ENCODE results near the gene ZCCHC4.
A peak's percentile ranks its signal among the peaks of the same experiment; 100 is the strongest.
"Not testable (repeated sequence)": the region's sequence is repeated elsewhere in the genome, so short reads cannot be mapped to it uniquely, and the experiment has no call there.

ZCCHC4 gene

DNA sequence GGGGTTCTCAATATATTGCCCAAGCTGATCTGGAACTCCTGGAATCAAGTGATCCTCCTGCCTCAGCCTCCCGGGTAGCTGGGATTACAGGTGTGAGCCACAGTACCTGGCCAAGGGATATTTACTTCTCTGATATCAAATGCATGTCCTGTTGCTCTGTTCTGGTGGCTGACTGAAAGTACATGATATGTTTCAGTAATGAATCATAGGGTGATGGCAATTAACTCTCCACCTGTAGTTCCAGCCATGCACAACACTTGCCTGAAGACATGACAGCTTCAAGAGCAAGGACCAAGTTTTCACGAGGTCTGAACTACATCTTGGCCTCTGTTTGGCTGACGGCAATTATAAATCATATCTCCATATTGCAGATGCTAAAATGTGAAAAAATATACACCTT is 9.1 kb downstream of the ZCCHC4 start:
- DNase-seq = no peak

DNA sequence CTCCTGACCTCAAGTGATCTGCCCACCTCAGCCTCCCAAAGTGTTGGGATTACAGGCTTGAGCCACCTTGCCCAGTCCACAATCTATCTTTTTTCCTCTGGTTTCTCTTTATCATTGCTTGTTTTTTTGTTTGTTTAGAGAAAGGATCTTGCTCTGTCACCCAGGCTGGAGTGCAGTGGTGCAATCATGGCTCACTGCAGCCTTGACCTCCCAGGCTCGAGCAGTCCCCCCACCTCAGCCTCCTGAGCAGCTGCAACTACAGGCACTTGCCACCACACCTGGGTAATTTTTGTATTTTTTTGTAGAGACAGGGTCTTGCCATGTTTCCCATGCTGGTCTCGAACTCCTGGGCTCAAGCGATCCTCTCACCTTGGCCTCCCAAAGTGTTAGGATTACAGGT is 15.9 kb downstream of the ZCCHC4 start:
- not testable (repeated sequence) for DNase-seq

DNA sequence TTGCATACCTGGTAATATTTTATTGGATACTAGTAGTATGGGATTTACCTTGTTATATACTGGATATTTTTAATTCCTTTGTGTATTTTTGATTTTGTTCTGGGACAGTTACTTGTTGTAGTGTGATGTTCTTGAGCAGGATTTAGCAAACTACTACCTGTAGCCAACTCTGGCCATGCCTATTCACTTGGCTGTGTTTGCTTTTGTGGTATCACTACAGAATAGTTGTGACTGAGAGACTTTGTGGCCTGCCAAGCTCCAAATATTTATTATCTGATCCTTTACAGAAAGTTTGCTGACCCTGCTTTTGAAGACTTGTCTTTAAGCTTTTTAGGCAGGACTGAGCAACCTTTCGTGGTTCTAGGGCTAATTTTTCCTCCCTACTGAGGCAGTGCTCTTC is 17.8 kb downstream of the ZCCHC4 start:
- DNase-seq = no peak

DNA sequence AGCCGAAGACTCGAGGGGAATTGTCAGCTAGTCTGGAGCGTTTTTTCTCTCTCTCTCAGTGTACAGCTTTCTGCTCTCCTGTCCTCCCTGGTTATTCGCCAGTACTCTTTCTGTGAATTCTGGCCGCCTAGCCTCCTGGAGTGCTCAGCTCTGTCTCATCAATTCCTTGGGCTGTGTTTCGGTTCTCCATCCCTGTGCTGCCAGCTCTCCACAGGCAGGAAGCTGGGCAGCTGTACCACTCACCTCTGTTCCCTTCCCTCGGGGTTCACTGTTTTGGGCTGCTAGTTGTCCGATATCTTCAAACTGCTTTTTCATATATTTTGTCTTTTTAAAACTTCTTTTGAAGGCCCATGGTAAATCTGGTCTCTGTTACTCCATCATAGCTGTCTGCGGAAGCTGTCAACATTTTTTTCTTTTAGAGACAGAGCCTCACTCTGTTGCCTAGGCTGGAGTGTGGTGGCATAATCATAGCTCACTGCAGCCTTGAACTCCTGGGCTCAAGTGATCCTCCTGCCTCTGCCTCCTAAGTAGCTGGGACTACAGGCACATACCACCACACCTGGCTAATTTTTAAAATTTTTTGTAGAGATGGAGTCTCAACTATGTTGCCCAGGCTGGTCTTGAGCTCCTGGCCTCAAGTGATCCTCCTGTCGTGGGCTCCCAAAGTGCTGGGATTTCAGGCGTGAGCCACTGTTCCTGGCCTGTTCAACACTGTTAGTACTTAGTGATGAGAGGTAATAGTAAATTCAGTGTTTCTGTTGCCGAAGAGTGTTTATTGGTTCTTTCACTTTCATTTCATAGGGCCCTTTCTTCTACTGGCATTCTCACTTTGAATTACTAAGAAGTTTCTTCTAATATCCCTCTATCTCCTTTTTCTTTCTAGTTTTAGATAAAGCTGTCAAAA is 18.6 kb downstream of the ZCCHC4 start:
- DNase-seq = no peak

DNA sequence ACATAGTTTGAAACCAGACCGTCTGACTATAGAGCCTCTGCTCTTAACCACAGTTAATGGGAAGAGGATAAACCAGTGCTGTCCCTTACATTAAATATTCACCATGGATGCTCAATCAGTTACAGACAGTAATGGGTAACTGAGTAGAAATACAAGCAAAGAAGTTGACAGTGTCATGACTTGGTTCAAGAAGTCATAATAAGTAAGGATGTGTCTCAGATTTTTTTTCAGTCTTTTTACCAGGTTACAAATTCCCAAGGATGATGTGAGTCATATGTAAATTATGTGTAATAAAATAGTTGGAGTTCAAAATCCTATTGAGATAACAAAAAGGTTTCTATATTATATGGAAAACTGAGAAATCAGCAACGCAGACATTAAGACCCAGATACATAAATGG is 31.1 kb downstream of the ZCCHC4 start:
- DNase-seq = no peak

DNA sequence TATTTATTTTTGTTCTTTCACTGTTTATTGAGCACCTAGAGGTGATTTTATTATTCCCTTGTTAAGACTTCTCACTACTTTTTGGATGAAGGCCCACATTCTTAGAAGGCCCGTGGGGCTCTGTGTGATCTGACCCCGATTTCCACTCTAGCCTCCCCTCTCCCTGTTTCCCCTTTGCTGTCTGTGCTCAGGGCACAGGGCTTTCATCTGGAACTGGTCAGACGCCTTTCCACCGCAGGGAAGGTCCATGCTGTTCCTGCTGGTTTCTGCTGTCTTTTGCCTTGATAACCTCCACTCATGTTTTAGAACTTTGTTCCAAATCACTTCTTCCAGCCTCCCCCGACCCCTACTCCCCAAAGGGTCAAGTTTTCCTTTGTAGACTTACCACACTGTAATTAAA is 33.2 kb downstream of the ZCCHC4 start:
- DNase-seq = no peak

DNA sequence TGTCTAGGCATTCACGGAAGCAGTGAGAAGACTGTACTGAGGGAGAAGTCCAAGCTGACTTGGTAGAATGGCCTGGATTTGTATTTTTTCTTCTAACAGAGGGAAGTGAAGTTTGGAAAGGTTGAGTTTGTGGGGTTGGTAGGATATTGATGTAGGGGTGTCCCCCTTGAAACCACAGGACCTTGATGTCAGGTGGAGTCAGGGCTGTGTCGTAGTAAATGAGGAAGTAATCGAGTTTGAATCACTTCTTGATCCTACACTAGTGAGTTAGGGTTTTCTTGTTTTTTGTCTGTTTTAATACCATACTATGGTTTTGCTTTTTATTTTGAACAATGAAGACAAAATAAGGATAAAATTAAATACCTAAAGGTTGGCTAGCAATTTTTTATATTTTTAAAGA is 34.3 kb downstream of the ZCCHC4 start:
- DNase-seq = no peak

DNA sequence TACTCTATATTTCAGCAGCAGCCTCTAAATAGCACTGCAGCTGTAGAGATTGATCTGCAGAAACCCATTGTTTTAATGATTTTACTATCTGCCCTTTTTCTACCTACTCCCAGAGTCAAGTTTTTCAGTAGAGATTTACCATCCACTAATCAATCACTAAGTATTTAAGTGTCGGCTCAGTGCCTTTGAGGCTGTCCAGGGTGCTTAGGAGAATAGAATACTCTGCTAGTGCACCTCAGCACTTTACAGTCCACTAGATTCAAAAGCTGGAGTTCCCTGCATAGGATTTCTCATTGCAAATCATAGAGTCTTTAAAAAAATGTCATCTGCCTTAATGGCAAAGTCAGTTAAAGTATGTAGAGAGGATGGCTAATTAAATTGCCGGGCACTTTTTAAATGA is 34.9 kb downstream of the ZCCHC4 start:
- DNase-seq = no peak

DNA sequence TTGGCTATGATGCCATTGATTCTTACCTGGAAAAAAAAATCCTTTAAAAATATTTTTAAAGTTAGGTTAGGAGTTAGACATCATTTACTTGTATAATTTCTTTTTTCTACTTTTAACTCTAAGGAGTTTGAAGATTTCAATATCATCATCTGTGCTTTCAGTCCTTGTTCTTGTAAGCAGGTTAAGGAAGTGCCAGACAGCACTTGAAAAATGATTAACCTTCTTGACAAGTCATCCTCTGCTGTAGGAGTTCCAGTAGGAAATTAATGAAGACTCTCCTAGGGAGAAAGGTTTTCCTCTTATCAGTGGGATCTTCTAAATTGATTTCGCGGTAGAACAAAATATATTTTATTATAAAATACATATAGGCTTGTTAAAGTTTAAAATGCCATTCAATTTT is 35.4 kb downstream of the ZCCHC4 start:
- DNase-seq = no peak

DNA sequence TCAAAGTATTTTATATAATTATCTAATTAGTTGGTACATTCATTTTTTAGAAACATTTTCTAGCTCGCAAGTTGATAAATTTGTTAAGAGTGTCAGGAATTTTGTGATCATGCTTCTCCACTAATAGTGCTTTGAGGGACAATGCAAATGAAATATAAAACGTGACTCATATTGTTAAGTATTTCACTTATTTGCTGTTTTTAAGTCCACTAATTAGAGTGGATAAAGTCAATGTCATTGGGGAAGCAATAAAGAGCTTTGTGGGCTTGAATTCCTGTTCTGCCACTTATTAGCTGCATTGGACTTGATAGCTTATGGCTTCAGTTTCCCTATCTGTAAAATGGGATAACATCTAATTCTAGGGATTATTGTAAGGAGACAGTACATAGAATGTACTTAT is 38.0 kb downstream of the ZCCHC4 start:
- DNase-seq = no peak

DNA sequence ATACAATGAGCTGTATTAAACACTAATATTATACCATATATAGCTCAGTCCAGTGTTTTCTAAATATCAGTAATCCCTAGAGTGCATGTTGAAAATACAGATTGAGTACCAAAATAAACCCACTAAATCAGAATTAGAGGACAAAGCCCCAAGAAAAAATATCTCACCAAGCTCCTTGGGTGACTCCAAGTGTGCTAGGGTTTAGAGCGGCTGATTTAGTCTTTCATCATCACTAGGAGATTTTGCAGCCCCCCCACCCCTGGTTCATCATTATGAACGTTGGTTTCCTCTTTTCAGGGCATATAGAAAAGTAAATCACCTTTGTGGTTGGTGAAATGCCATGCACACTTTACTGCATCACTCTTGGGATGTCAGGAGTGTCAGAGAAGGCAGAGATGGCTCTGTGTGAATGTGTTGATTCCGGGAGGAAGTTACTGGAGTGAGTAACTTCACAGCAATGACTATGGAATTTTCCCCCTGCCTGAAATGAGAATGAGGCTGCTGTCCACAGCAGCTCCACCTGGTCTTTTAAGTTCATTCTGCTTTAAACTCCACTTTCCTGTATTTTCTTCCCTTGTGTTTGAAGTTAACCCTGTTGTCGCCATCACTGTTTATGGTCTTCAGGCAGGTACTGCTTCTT is 39.3 kb downstream of the ZCCHC4 start:
- DNase-seq = no peak

DNA sequence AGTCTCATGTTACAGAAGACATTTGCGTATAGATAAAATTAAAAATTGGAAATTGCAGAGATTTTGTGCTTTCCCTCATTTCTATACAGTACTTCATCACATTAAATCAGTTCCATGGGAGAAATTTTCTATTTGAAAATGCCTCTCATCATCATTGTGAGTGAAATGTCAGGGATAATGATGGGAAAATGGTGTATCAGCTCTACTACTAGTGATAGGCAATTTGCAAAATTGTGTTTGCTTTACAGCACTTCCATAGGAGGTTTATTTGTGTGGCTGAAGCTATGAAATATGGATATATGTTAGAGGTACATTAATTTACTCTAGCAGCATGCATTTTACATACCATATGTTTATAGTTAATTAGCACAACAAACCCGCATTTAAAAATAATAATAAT is 43.5 kb downstream of the ZCCHC4 start:
- DNase-seq = no peak

DNA sequence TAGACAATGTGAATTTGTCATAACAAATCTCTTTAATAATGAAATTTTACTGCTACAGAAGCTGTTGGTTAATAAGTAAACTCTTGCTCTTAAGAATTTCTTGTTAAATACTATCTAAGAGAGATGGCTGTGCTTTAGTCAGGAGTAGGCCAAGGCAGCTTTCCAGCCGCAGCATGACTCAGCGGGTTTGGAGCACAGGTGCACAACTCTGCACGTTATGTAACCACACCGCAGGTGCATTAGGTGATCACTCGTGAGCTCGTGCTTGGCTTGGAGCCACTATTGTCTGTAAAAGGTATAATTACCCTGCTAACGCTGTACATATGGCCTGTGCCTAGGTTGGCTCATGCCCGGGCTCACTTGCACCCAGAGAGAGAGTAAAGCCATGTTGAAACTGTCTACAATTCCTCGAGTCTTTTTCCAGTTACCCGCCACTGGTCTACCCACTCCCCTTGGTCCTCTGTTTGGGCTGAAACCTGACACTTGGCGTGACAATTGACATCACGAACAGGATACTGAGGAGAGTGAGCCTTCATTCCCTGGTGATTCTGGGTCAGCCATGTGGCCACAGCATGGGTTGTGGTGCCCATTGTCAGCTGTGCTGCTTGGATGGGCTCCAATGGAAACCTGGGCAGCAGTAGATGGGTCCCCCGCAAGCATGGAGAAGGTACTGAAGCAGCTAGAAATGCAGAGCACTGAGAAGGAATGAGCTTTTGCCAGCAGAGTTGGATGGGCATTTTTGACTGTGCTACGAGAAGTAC is 46.1 kb downstream of the ZCCHC4 start:
- no peak for DNase-seq

DNA sequence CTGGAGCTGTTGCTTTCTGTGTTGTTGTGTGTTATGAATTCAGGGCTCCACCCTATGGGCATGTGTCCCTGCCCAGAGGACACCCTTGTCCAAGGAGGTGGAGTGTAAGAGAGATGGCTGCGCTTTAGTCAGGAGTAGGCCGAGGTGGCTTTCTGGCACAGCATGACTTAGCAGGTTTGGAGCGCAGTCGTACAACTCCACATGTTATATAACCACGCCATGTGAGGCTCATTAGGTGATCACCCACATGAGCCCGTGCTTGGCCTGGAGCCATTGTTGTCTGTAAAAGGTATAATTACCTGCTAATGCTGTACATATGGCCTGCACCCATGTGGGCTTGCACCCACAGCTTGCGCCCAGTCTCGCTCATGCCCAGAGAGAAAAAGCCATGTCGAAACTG is 48.7 kb downstream of the ZCCHC4 start:
- no peak for DNase-seq

DNA sequence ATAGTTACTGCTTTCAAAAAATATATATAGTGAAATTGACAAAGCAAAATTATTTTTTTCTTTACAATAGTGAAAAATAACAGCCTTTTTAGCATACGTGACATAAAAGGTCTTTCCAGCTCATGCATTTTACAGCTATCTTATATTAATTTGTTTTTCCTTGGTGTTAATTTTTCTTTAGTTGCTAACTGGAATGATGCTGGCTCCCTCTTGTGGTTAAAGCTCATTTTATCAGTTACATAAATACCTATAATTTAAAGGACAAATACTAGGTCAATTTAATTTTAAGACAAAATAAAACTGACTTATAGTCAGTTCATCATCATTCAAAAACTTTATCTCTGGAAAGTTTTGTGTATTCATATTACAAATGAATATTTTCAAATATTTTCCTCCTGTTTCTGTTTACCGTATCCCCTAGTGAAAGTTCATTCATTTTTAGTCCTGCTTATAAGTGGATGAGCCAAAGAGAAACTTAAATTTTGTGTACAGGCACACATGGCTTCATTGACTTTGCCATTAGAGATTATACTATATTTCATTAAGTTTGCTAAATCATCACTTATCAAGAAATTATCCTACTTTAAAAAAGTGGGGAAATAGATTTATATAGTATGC is 54.5 kb downstream of the ZCCHC4 start:
- DNase-seq = no peak

DNA sequence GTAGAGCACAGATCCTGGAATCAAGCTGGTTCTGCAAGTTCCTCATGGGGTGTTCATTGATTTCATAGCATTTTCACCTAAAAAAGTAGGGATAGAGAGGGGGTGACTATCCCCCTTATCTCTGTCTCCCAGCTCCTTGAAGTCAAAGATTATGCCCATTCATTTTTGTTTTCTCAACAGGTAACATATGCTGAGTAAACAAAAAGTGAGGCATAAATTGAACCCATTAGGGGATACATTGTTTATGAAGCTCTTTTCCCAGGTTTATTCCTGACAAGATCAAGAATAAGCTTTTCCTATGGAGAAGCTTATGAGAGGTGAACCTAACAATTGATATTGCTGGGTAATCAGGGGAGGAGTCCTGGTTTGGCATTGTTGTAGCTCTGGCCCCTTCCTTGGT is 55.3 kb downstream of the ZCCHC4 start:
- DNase-seq = no peak

DNA sequence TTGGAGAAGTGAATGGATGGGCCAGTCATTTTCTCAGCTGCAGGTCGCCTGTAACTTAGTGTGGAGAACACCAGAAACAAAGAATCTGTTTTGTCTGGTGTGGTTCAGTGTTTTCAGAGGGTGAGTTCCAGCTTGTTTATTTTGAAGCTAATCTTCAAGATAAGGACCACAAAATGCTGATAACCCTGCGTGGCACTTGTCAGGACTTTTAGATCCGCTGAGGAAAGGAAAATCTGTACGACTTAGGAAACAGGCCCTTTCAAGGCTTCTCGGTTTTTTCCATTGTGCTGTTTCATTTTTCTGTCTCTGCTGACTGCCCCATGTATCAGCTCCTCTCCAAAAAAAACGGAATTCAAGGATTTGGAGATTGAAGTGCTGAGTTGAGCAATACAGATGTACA is 55.7 kb downstream of the ZCCHC4 start:
- no peak for DNase-seq

DNA sequence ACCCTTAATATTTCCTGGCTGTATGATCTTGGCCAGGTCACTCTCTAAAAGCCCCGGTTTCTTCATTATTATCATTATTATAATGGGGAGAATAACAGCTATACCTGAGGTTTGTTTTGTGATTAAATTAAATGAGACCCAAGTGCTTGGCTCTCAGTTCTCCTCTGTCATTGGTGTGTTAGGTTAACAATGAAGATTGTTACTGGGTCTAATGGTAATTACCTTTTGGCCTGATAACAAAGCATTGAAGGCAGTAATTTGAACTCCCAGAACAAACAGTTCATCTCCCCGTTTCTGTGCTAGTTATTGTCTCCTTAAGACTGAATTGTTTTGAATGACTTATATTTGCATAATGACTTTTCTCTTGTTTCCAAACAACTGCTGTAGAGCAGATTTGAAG is 57.7 kb downstream of the ZCCHC4 start:
- no peak for DNase-seq

DNA sequence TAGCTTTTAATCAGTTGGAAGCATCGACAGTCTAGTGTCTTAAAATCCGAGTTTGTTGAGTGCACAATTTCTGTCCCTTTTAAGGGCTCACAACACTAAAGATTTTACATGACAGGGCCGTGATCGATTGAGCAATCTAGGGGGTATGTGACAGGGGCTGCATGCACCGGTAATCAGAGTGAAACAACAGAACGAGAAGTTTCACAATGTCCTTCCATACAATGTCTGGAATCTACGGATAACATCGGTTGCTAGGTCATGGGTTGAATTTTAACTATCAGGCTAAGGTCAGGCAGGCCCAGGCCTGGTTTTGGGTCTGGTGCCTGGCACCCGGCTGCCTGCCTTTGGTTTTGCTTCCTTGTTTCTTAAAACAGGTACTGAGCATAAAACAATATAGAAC is 60.0 kb downstream of the ZCCHC4 start:
- not testable (repeated sequence) for DNase-seq

DNA sequence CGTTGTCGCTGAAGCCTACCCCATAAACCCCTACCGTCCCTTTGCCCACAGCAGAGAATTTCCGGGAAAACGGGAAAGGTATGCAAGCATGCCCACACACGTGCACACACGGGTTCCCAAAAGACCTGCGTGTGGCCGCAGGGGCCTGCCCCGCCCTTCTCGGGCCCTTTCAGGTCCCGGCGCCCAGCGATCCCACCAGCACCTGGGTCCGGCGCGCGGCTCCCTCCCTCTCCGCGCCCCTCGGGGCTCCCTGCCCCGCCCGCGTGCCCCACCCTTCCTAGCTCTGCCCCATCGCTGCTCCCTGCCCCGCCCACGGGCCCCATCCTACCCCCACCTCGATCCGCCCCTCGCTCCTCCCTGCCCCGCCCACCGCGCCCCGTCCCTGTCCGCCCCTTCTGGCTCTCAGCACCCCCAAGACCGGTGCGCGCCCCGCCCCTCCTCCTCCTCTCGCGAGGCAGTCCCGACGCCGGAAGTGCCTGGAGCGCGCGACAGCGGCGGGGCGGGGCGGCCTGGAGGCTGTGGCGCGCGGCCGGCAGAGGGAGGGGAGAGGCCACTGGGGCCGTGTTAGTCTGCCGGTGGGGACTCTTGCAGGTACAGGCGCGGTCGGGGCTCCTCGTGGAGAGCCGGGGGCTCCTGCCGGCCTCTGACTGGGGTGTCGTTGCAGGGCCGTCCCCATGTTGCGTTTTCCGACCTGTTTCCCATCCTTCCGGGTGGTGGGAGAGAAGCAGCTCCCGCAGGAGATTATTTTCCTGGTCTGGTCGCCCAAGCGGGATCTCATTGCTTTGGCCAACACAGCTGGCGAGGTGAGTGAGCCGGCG is 64.4 kb downstream of the ZCCHC4 start, which contains the start of gene ANAPC4:
Gene ANAPC4, plus strand, starts transcription at position 510 of the 818 bp plus-strand sequence. Its CDS starts 165 bp downstream, at position 675.
- peak; percentile 98 for DNase-seq

DNA sequence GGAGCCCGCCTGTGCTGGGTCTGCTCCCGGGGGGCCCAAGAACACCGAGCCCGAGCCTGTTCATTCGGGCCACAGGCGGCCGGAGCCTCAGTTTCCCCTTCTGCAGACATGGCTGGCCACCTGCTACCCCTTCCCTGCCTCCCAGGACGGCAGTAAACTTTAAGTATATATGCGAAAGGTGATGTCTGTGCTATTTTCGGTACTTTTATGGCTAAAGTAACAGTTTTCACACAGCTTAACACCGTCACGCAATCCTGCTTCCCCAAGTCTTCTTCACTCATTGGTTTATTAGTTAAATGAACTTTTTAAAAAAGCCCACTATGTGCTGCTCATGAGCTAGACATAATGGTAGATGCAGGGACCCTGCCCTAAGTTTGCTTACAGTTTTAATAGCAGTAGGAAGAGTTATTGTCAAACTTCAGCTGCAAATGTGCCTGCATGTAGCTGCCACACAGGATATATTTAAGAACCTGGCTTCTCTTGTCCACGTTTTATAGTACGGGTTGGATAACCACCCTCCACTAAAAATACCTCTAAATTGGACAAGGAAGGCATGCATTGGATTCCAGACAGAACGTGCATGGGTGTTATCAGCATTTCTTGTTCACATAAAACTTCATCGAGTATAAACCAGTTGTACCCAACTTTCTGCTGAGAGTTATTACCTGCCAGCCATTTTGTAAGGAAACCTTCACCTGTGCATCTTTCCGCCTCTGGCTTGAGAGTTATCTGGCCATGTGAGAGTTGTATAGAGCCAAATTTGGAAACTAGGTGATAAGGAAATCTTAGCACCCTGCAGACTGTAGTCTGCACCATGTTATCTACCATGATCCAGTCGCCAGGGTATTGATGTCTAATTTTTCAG is 65.2 kb downstream of the ZCCHC4 start:
- DNase-seq = no peak

DNA sequence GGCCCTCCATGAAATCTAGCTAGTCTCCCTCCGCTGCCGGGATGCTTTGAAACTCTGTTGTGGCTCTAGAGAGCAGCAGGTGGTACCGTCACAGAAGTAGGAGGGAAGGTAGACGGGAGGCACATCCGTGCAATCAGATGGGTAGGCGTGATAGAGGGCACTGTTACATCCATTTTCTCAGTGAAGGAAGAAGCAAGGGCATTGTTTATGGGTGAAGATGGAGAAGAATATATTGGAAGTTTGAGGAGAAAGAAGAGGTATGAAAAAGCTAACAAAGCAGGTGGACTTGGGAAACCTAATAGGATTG is 65.8 kb downstream of the ZCCHC4 start:
- DNase-seq = no peak

Measured in activated CD8-positive, alpha-beta memory T cell treated with anti-CD3 and anti-CD28 coated beads, Interleukin-2, amount 50 U/mL, for 48 hours (primary cell).